PFSK-1 (cell line): ENCODE data around the gene DGUOK.

Experiments
- POLR2AphosphoS5 ChIP-seq: IDR thresholded peaks from 2 replicates; pipeline ENCODE4 v1.6.1; 2012; ENCODE audit warnings: low read depth, mild to moderate bottlenecking, control low read depth, low read length, moderate library complexity
- SIN3A ChIP-seq: IDR thresholded peaks from 2 replicates; pipeline ENCODE4 v1.6.1; 2012; ENCODE audit warnings: mild to moderate bottlenecking, low read length, moderate library complexity, borderline replicate concordance; ENCODE audit not compliant: insufficient read depth
- TF ChIP-seq, protein P1 (sequence below), 2 experiments: IDR thresholded peaks; 2 replicates each; pipeline versions ENCODE4 v1.6.1 to v1.8.0; 2011 to 2012; ENCODE audit warnings: low read depth in 2 of 2, low read length in 2 of 2, control low read depth in 1 of 2, inconsistent platforms in 1 of 2, mild to moderate bottlenecking in 1 of 2, moderate library complexity in 1 of 2; ENCODE audit not compliant: insufficient read depth in 1 of 2

DNA sequence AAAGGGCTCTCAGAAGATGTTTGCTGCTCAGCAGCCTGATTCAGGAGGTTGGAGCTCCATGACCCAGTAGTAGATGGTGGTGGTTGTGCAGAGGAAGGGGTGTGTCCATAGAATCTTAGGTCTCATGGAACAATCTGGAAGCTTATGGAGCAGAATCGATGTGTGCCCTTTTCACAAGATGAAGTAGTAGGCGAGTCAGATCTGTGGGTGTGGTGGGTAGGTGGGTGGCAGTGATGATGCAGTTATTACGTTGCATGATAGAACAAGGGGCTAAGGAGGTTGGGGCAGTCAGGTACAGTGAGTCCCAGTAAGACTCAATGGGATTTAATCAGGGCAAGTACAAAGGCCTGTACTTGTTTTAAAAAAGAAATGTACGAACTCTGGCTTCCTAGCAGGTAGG lies 67.1 kb downstream of the DGUOK start:
- TF ChIP-seq POLR2AphosphoS5 (no peak), SIN3A (no peak)
- TF ChIP-seq, protein P1, sequence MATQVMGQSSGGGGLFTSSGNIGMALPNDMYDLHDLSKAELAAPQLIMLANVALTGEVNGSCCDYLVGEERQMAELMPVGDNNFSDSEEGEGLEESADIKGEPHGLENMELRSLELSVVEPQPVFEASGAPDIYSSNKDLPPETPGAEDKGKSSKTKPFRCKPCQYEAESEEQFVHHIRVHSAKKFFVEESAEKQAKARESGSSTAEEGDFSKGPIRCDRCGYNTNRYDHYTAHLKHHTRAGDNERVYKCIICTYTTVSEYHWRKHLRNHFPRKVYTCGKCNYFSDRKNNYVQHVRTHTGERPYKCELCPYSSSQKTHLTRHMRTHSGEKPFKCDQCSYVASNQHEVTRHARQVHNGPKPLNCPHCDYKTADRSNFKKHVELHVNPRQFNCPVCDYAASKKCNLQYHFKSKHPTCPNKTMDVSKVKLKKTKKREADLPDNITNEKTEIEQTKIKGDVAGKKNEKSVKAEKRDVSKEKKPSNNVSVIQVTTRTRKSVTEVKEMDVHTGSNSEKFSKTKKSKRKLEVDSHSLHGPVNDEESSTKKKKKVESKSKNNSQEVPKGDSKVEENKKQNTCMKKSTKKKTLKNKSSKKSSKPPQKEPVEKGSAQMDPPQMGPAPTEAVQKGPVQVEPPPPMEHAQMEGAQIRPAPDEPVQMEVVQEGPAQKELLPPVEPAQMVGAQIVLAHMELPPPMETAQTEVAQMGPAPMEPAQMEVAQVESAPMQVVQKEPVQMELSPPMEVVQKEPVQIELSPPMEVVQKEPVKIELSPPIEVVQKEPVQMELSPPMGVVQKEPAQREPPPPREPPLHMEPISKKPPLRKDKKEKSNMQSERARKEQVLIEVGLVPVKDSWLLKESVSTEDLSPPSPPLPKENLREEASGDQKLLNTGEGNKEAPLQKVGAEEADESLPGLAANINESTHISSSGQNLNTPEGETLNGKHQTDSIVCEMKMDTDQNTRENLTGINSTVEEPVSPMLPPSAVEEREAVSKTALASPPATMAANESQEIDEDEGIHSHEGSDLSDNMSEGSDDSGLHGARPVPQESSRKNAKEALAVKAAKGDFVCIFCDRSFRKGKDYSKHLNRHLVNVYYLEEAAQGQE (IDR thresholded peaks at IDR 0.05; ENCODE audit: insufficient read depth in 1 of 2, low read depth in 2 of 2, low read length in 2 of 2) = no peak
